Naive thymus-derived CD4-positive, alpha-beta T cell (primary cell): ENCODE data around the gene CCDC77. TPM values are rescaled to one million over a fixed set of nuclear protein-coding genes. Genes with fewer than 3 reads are reported as not detected.
"Not testable (repeated sequence)": the region's sequence is repeated elsewhere in the genome, so short reads cannot be mapped to it uniquely, and the experiment has no call there.

Experiments
- ATAC-seq: fragments of 150-1000 bp; cut with Tn5 transposase; 2 replicates; pipeline ENCODE4 v1.10.0; 2021; ENCODE audit warnings: mild to moderate bottlenecking, moderate library complexity
- CTCF ChIA-PET: fragments of 350-600 bp; sonication (Branson Sonifier 250); formaldehyde crosslinking; loops from one replicate; lab custom pipeline; 2021; ENCODE audit warnings: antibody characterized with exemption; lab: Charles Lee
- POLR2A ChIA-PET: fragments of 350-600 bp; sonication (Branson Sonifier 250); formaldehyde crosslinking; loops from one replicate; lab custom pipeline; 2021; ENCODE audit warnings: antibody characterized with exemption, inconsistent platforms; lab: Charles Lee
- DNase-seq, 9 donors: peaks; one replicate each; pipeline versions ENCODE4 v3.0.0 to v3.0.0-alpha.2; 2020 to 2022; ENCODE audit warnings: mixed read lengths in 1 of 9
- H3K27ac ChIP-seq: one replicate; pipeline ENCODE4 v1.7.0; 2013; ENCODE audit warnings: mild to moderate bottlenecking, low read depth, low read length, moderate library complexity
- H3K27me3 ChIP-seq, 2 donors: one replicate each; pipeline ENCODE4 v1.7.0; 2013; ENCODE audit warnings: low read length in 2 of 2, mild to moderate bottlenecking in 2 of 2, moderate library complexity in 2 of 2; ENCODE audit not compliant: control insufficient read depth in 2 of 2, insufficient read depth in 2 of 2
- H3K36me3 ChIP-seq, 3 experiments: 1 replicate in 2 of 3; 2 replicates in 1 of 3; pipeline ENCODE4 v1.7.0; 2013; ENCODE audit warnings: low read length in 3 of 3, mild to moderate bottlenecking in 3 of 3, moderate library complexity in 1 of 3; ENCODE audit not compliant: insufficient read depth in 3 of 3, control insufficient read depth in 2 of 3
- H3K4me1 ChIP-seq, 2 donors: one replicate each; pipeline ENCODE4 v1.7.0; 2013; ENCODE audit warnings: low read length in 2 of 2, mild to moderate bottlenecking in 2 of 2, moderate library complexity in 1 of 2; ENCODE audit not compliant: control insufficient read depth in 2 of 2, insufficient read depth in 2 of 2
- H3K4me3 ChIP-seq: 2 replicates; pipeline ENCODE4 v1.7.0; 2013; ENCODE audit warnings: mild to moderate bottlenecking, low read length
- H3K9me3 ChIP-seq, 3 experiments: 1 replicate in 2 of 3; 2 replicates in 1 of 3; pipeline ENCODE4 v1.7.0; 2013; ENCODE audit warnings: low read length in 3 of 3; ENCODE audit not compliant: control insufficient read depth in 2 of 3
- H3K27ac Mint-ChIP-seq, 9 donors: one replicate each; pipeline ENCODE4 v1.8.0; 2020 to 2022; ENCODE audit warnings: mixed read lengths in 9 of 9, mild to moderate bottlenecking in 8 of 9, moderate library complexity in 5 of 9, inconsistent platforms in 2 of 9
- H3K27me3 Mint-ChIP-seq, 5 donors: one replicate each; pipeline ENCODE4 v1.8.0; 2021 to 2022; ENCODE audit warnings: mixed read lengths in 5 of 5, mild to moderate bottlenecking in 1 of 5
- H3K36me3 Mint-ChIP-seq, 5 donors: one replicate each; pipeline ENCODE4 v1.8.0; 2020 to 2022; ENCODE audit warnings: mixed read lengths in 5 of 5, mild to moderate bottlenecking in 3 of 5, inconsistent platforms in 1 of 5
- H3K4me1 Mint-ChIP-seq, 7 donors: one replicate each; pipeline ENCODE4 v1.8.0; 2020 to 2022; ENCODE audit warnings: mixed read lengths in 7 of 7, mild to moderate bottlenecking in 3 of 7, inconsistent platforms in 1 of 7
- H3K4me3 Mint-ChIP-seq, 10 donors: one replicate each; pipeline ENCODE4 v1.8.0; 2020 to 2022; ENCODE audit warnings: mild to moderate bottlenecking in 10 of 10, mixed read lengths in 10 of 10, moderate library complexity in 6 of 10, inconsistent platforms in 2 of 10
- H3K9me3 Mint-ChIP-seq, 11 donors: one replicate each; pipeline ENCODE4 v1.8.0; 2020 to 2022; ENCODE audit warnings: mixed read lengths in 11 of 11, mild to moderate bottlenecking in 4 of 11, inconsistent platforms in 1 of 11, moderate library complexity in 1 of 11
- intact Hi-C, 2 donors: fragments of 100-400 bp; cut with micrococcal nuclease; formaldehyde crosslinking; loops; one replicate each; pipeline ENCODE4 v1.15.1; 2023
- polyA plus RNA-seq, 2 donors: library from polyadenylated mRNA; unstranded; fragments of 300-500 nt; fragmentation: Illumina TruSeq; gene quantifications; one replicate each; pipeline ENCODE4 v1.2.3, GENCODE V29; 2021
- total RNA-seq, 6 experiments: library from RNA in 5 of 6; stranded (reverse) in 5 of 6; gene quantifications; 1 replicate in 5 of 6; 2 replicates in 1 of 6; pipeline ENCODE4 v1.2.3 and lab custom pipeline; 2021 to 2026

CCDC77 gene
- total and polyA plus RNA-seq, 7 experiments from 2014 or later, result 4.6 to 15.6 (median 10.5) TPM

DNA sequence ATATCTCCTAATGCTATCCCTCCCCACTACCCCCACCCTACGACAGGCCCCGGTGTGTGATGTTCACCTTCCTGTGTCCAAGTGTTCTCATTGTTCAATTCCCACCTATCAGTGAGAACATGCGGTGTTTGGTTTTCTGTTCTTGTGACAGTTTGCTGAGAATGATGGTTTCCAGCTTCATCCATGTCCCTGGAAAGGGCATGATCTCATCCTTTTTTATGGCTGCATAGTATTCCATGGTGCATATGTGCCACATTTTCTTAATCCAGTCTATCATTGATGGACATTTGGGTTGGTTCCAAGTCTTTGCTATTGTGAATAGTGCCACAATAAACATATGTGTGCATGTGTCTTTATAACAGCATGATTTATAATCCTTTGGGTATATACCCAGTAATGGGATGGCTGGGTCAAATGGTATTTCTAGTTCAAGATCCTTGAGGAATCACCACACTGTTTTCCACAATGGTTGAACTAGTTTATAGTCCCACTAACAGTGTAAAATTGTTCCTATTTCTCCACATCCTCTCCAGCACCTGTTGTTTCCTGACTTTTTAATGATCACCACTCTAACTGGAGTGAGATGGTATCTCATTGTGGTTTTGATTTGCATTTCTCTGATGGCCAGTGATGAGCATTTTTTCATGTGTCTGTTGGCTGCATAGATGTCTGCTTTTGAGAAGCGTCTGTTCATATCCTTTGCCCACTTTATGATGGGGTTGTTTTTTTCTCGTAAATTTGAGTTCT lies 30.5 kb upstream of the CCDC77 start:
- H3K4me3 Mint-ChIP-seq, DNase-seq, H3K4me1 ChIP-seq, H3K4me3 ChIP-seq, H3K9me3 ChIP-seq, H3K27me3 ChIP-seq, intact Hi-C loops, CTCF ChIA-PET, H3K27me3 Mint-ChIP-seq, ATAC-seq, H3K27ac ChIP-seq: not testable (repeated sequence)
- Mint-ChIP-seq H3K9me3 (peaks cover 0 to 27% (median 0%) of the 10 kb centered on the region in 11 donors), H3K36me3 (peaks cover 13 to 89% (median 71%) of the 10 kb centered on the region in 5 donors), H3K4me1 (peaks cover 2 to 23% (median 11%) of the 10 kb centered on the region in 7 donors), H3K27ac (peak overlapping the region in 3 of 9 donors; percentile 6 to 41 (median 34))
- POLR2A ChIA-PET, result interaction anchor here (0.6 kb wide), 1 partner anchor 106 kb away, joined by 3 read pairs; no protein-coding TSS in a partner anchor
- peaks cover under 1 to 45% (median 11%) of the 10 kb centered on the region in 3 experiments for H3K36me3 ChIP-seq

DNA sequence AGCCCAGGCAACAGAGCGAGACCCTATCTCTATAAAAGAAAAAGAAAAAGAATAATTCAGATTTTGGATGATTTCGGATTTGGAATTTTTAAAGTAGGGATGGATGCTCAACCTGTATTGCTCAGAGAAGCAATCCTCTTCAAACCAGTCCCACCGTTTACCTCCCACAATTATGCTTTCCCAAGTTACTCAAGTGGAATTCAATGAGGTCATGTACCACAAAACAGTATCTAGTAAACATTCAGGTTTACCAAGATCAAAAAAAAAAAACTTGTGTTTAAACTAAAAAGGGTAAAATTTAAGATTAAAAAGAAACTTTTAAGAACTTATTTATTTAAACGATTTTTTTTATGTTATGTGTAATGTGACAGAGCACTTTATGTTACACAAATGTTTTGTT lies 14.8 kb upstream of the CCDC77 start:
- POLR2A ChIA-PET, result interaction anchor here (0.6 kb wide), 1 partner anchor 88 kb away, joined by 3 read pairs; no protein-coding TSS in a partner anchor
- Histone ChIP-seq H3K4me1 (peaks cover 31 to 39% of the 10 kb centered on the region in 2 donors), H3K4me3 (peak overlapping the region; percentile 96), H3K27me3 (no peaks in the 10 kb centered on the region), H3K9me3 (no peaks in the 10 kb centered on the region), H3K36me3 (peaks cover 16 to 39% (median 19%) of the 10 kb centered on the region in 3 experiments), H3K27ac (peak overlapping the region; percentile 91)
- Mint-ChIP-seq H3K9me3 (peaks cover 0 to 8% (median 0%) of the 10 kb centered on the region in 11 donors), H3K27ac (peak overlapping the region in 2 of 9 donors; percentile 19 to 96), H3K27me3 (peaks cover 0 to 3% (median 0%) of the 10 kb centered on the region in 5 donors), H3K4me1 (peaks cover 31 to 68% (median 50%) of the 10 kb centered on the region in 7 donors), H3K4me3 (peak overlapping the region; percentile 29 to 100 (median 94)), H3K36me3 (peaks cover 0 to 30% (median 24%) of the 10 kb centered on the region in 5 donors)
- DNase-seq, result no peak
- intact Hi-C loops, result loop anchor here (5.0 kb wide), 2 partner anchors 1206 to 1306 kb away; partner anchors contain the start of genes ADIPOR2 (in 1 of the 2) and FBXL14 (in 1 of the 2)
- CTCF ChIA-PET, result interaction anchor here (0.5 kb wide), 1 partner anchor 37 kb away, joined by 3 read pairs; no protein-coding TSS in a partner anchor
- ATAC-seq, result no peak

DNA sequence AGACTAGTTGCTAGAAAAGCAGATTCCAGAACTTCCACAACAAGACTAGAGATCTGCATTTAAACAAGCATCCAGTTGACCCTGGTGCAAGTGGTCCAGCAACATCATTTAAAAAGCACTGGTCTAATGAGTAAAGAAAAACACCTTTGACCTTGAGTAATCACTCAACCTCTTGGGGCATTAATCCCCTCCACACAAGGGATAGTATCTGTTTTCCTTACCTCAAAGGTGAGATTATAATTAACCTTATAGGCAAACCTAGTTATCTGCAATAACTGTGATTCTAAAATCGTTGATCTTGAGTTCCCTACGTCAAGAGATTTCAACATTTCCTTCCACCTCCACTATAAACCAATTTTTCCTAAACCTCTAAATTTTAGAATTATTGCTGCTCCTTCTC lies 13.4 kb upstream of the CCDC77 start:
- peaks cover 6 to 27% (median 13%) of the 10 kb centered on the region in 3 experiments for H3K36me3 ChIP-seq
- Mint-ChIP-seq H3K36me3 (peaks cover 0 to 27% (median 20%) of the 10 kb centered on the region in 5 donors), H3K27me3 (peaks cover 0 to 3% (median 0%) of the 10 kb centered on the region in 5 donors), H3K9me3 (peaks cover 0 to 8% (median 0%) of the 10 kb centered on the region in 11 donors), H3K4me3 (peak overlapping the region; percentile 91 to 100 (median 97)), H3K27ac (peak overlapping the region; percentile 95 to 100 (median 99)), H3K4me1 (peaks cover 31 to 64% (median 46%) of the 10 kb centered on the region in 7 donors)
- ChIA-PET POLR2A (interaction anchor here (0.6 to 6.4 kb wide), 6 partner anchors 13 to 522 kb away, joined by 3 to 89 read pairs (median 3); partner anchors contain the start of gene CCDC77), CTCF (interaction anchor here (0.9 kb wide), 1 partner anchor 13 kb away, joined by 3 read pairs; the partner anchor contains the start of gene CCDC77)
- no peak for ATAC-seq
- DNase-seq, result no peak
- peak overlapping the region; percentile 91 for H3K27ac ChIP-seq
- H3K4me3 ChIP-seq, result peak overlapping the region; percentile 96
- H3K9me3 ChIP-seq, result no peaks in the 10 kb centered on the region
- no peaks in the 10 kb centered on the region for H3K27me3 ChIP-seq
- intact Hi-C loops, result loop anchor here (2.0 to 5.0 kb wide), 6 partner anchors 363 to 1409 kb away; partner anchors contain the start of genes ADIPOR2 (in 2 of the 2) and FBXL14 (in 2 of the 2)
- peaks cover 31 to 39% of the 10 kb centered on the region in 2 donors for H3K4me1 ChIP-seq

DNA sequence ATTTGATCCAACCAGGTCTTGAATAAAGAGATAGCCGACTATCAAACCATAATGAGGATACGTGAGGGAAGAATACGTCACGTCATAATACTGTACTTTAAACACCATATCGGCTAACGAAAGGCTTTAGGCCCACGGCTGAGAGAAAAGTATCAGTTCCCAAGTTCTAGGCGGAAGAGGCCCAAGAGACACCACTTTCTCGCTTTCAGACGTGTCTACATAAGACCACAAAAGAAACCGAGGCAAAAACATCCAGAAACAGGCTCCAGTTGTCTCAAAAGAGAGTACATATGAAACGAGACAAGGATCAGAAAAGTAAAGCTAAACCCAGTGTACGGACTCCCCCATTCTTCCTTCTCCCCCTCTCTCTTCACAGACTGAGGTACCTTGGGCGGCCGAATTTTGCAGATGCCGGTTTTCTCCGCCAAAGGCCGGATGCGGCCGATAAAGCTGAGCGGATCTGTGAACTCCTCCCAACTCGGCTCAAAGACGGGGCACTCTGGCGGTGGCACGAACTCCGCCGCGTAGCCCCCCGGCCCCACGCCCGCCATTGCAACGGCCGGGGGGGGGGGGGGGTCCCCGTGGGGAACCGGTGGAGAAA lies 12.8 kb upstream of the CCDC77 start:
- H3K27me3 ChIP-seq, result no peaks in the 10 kb centered on the region
- Mint-ChIP-seq H3K4me1 (peaks cover 30 to 62% (median 45%) of the 10 kb centered on the region in 7 donors), H3K9me3 (peaks cover 0 to 8% (median 0%) of the 10 kb centered on the region in 11 donors), H3K27ac (peak overlapping the region; percentile 95 to 100 (median 99)), H3K27me3 (peaks cover 0 to 3% (median 0%) of the 10 kb centered on the region in 5 donors), H3K36me3 (peaks cover 0 to 25% (median 16%) of the 10 kb centered on the region in 5 donors), H3K4me3 (peak overlapping the region; percentile 91 to 100 (median 97))
- ChIA-PET CTCF (interaction anchor here (0.9 to 1.5 kb wide), 2 partner anchors 13 kb away, joined by 3 to 8 read pairs; partner anchors contain the start of gene CCDC77), POLR2A (interaction anchor here (0.6 to 6.4 kb wide), 10 partner anchors 9 to 1202 kb away, joined by 3 to 89 read pairs (median 4); partner anchors contain the start of genes CCDC77 and WNK1)
- intact Hi-C loops, result loop anchor here (1.0 to 5.0 kb wide), 10 partner anchors 13 to 1408 kb away; partner anchors contain the start of genes ADIPOR2 (in 2 of the 2), CCDC77 (in 2 of the 2), FBXL14 (in 2 of the 2) and RAD52 (in 2 of the 2)
- no peaks in the 10 kb centered on the region for H3K9me3 ChIP-seq
- peak in 7 of 9 donors; percentile 49 to 68 (median 61) for DNase-seq
- ATAC-seq, result peak; percentile 53
- peaks cover 5 to 22% (median 8%) of the 10 kb centered on the region in 3 experiments for H3K36me3 ChIP-seq
- peak overlapping the region; percentile 91 for H3K27ac ChIP-seq
- peaks cover 31 to 39% of the 10 kb centered on the region in 2 donors for H3K4me1 ChIP-seq
- peak overlapping the region; percentile 96 for H3K4me3 ChIP-seq

DNA sequence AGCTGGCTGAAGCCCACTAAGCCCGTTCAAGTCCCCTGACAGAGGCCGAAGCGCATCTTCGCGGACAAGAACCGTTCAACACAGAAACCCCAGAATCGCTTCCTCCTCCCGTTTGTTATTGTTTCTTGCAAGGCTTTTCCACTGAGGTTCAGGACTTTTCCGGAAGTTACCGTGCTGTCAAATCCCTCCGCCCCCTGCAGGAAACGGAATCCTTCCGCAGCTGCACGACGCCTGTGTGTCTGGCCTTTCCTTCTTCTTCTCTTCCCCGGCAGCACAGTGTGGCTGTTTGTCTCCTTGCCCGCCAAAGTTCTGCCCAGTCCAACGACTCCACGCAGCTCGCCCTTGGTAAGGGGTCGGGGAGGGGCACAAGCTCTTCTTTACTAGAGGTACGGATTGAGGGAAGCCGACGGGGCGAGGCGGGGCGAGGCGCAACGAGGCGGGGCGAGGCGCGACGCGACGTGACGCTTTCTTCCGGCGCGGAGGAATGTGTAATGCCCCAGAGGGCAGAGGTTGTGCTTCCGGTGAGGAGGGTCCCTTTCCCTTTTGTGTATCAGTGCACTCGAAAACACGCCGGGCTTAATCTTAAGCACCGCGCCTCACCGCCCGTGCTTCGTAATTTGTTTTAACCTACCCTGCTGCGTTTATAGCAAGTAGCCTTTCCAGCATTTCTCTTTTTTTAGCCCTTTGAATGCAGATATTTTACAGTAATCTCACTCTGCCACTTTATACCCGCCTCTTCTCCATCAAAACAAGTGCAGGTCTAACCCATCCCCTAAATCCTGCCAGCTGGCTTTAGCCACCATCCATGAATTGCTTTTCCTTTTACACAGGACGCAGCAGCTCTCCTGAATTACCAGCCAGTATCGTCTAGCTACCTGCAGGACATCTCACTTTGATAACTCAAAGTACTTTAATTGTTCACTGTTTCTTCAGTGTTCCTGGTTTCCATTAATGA lies 12.0 kb upstream of the CCDC77 start, which contains the start of gene KDM5A:
KDM5A (minus strand) TSS at position 179 of the 955 bp plus-strand sequence. CDS start 229 bp downstream, outside the sequence.
- H3K4me1 Mint-ChIP-seq, result peaks cover 28 to 55% (median 39%) of the 10 kb centered on the region in 7 donors
- peak within 1 kb of the TSS; percentile 95 to 100 (median 99) for H3K27ac Mint-ChIP-seq
- Histone ChIP-seq H3K27ac (peak within 1 kb of the TSS; percentile 91), H3K9me3 (no peaks in the 10 kb centered on the region), H3K27me3 (no peaks in the 10 kb centered on the region), H3K36me3 (peaks cover 0 to 14% (median 0%) of the 10 kb centered on the region in 3 experiments), H3K4me1 (peaks cover 31% of the 10 kb centered on the region in 2 donors), H3K4me3 (peak within 1 kb of the TSS; percentile 96)
- ATAC-seq (peak; percentile 97), DNase-seq (peak; percentile 82 to 97 (median 94))
- intact Hi-C loops, result loop anchor here (1.0 to 5.0 kb wide), 10 partner anchors 12 to 1407 kb away; partner anchors contain the start of genes ADIPOR2 (in 2 of the 2), CCDC77 (in 2 of the 2), FBXL14 (in 2 of the 2) and RAD52 (in 2 of the 2)
- peak within 1 kb of the TSS; percentile 91 to 100 (median 97) for H3K4me3 Mint-ChIP-seq
- CTCF ChIA-PET, result interaction anchor here (1.0 to 1.5 kb wide), 2 partner anchors 12 to 158 kb away, joined by 3 to 8 read pairs; partner anchors contain the start of gene CCDC77
- H3K27me3 Mint-ChIP-seq, result peaks cover 0 to 3% (median 0%) of the 10 kb centered on the region in 5 donors
- peaks cover 0 to 25% (median 14%) of the 10 kb centered on the region in 5 donors for H3K36me3 Mint-ChIP-seq
- peaks cover 0 to 8% (median 0%) of the 10 kb centered on the region in 11 donors for H3K9me3 Mint-ChIP-seq
- POLR2A ChIA-PET, result interaction anchor here (0.5 to 6.4 kb wide), 12 partner anchors 9 to 1201 kb away, joined by 3 to 89 read pairs (median 4); partner anchors contain the start of genes CCDC77 and WNK1
